Stimulated activated CD4-positive, alpha-beta T cell treated with anti-CD3 and anti-CD28 coated beads, Interleukin-12 subunit alpha, Interleukin-12 subunit beta, amount 100 ng/mL, for 48 hours (primary cell): ENCODE measurements around the gene KRTAP9-9.
"Not testable (repeated sequence)": the region's sequence is repeated elsewhere in the genome, so short reads cannot be mapped to it uniquely, and the experiment has no call there.

Experiments
- DNase-seq, 3 donors: peaks; one replicate each; pipeline ENCODE4 v3.0.0-alpha.2; 2020; ENCODE audit warnings: low read depth in 2 of 3, low spot score in 1 of 3

Gene KRTAP9-9

DNA sequence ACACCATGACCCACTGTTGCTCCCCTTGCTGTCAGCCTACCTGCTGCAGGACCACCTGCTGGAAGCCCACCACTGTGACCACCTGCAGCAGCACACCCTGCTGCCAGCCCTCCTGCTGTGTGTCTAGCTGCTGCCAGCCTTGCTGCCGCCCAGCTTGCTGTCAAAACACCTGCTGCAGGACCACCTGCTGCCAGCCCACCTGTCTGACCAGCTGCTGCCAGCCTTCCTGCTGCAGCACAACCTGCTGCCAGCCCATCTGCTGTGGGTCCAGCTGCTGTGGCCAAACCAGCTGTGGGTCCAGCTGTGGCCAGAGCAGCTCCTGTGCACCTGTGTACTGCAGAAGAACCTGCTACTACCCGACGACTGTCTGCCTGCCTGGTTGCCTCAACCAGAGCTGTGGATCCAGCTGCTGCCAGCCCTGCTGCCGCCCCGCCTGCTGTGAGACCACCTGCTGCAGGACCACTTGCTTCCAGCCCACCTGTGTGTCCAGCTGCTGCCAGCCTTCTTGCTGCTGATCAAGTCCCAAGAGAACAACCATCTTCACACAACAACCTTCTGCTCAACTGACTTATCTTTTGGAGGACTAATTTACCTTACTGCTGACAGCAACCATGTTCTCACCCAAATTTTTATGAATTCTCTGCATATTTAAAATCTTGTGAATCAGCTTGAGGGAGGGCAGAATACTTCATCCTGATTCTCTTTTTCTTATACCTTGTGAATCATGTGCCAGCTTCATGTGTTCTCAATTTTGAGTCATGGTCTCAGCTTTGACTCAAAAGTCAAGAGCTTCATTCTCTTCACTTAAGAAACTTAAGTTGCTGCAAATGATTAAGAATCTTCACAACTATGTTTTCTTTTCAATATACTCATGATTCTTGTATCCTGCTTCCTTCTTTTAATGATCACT, at the start of gene KRTAP9-9:
Gene KRTAP9-9 (plus strand): TSS at position 4 of the 910 bp plus-strand sequence.
- DNase-seq, result not testable (repeated sequence)

DNA sequence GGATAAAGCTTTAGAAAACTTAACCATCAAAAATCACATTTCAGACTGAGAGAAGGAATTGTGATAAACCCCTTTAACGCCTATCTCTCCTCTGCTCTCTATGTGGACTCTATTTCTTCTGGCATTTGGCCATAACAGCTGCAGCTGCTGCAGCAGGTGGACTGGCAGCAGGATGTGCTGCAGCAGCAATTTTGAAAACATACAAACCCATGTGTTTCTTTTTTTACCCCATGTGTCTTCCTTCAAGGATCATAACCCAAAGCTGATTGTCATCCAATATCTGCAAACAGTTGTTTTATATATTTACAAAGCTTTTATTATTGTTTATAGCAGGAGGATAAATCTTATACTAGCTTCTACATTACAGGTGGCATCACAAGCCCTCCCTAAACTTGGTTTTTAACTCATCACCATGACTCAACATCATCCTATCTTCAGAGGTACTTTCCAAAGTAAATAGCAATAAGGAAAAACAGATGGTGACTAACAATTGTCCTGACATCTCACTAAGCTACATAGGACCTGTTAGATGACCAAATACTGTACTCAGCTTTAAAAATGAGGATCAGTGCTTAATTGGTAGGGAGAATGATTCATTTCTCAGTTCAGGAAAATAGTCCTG, 43.2 kb upstream of the KRTAP9-9 start:
- no peak for DNase-seq

DNA sequence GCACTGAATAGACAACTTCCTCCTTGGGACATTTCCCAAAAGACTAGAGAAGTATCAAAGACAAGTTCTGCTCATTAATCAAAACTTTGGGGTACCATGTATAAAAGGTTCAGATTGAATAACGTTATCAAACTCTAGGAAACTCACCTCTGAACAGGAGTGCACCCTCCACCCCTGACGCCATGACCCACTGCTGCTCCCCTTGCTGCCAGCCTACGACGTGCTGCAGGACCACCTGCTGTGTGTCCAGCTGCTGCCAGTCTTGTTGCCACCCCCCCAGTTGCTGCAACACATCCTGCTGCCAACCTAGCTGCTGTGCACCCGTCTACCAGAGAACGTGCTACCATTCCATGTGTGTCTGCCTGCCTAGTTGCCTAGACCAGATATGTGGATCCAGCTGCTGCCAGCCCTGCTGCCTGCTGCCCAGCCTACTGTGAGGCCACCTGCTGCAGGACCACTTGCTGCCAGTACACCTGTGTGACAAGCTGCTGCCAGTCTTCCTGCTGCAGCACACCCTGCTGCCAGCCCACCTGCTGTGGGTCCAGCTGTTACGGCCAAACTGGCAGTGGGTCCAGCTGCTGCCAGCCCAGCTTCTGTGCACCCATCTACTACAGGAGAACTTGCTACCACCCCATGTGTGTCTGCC, 42.5 kb upstream of the KRTAP9-9 start:
- DNase-seq, result no peak

DNA sequence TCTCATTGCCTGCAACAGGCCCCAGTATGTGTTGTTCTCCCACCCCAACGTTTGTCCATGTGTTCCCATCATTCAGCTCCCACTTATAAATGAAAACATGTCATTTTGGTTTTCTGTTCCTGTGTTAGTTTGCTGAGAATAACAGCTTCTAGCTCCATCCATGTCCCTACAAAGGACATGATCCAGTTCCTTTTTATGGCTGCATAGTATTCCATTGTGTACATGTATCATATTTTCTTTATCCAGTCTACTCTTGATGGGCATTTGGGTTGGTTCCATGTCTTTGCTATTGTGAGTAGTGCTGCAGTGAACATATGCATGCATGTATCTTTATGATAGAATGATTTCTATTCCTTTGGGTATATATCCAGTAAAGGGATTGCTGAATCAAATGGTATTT, 39.5 kb upstream of the KRTAP9-9 start:
- DNase-seq, result no peak

DNA sequence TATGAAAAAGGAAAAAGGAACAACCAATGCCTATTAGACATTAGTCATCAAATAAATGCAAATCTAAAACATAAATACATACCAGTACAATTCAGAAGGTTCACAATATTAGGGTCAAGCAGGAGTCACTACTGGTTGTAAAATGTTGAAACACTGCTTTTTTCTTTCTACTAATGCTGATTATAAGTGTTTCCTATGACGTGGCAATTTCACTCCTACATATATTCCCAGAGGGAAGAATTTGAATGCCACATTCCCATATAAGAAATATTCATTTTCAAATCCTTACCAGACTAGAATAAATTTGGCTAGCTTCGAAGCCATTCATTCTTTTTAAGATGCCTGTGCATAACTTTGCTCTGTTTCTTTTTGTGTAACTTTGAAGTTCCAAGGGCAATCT, 31.4 kb upstream of the KRTAP9-9 start:
- no peak for DNase-seq

DNA sequence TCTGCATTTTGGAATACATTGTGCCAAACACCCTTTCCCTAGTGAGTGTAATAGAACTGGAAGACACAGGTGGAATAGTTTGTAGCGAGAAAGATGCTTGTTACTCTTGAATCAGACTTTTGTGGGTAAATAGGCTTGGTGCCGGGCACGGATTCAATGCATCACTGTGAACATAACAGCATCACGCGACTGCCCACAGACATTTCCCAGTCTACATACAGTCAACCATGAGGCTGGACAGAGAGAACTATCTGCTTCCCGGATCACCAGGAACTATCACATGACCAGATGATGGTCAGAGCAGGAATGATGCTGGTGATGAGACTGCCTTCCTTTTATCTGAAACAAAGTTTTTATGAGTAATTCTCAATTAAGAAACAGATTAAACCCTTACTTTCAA, 29.1 kb upstream of the KRTAP9-9 start:
- no peak for DNase-seq

DNA sequence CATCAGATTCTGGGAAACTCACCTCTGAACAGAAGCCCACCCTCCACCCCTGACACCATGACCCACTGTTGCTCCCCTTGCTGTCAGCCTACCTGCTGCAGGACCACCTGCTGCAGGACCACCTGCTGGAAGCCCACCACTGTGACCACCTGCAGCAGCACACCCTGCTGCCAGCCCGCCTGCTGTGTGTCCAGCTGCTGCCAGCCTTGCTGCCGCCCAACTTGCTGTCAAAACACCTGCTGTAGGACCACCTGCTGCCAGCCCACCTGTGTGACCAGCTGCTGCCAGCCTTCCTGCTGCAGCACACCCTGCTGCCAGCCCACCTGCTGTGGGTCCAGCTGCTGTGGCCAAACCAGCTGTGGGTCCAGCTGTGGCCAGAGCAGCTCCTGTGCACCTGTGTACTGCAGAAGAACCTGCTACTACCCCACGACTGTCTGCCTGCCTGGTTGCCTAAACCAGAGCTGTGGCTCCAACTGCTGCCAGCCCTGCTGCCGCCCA, 28.5 kb upstream of the KRTAP9-9 start, which contains the start of gene KRTAP9-2:
Gene KRTAP9-2 (plus strand): TSS at position 51 of the 498 bp plus-strand sequence. CDS start 7 bp downstream, at position 58.
- not testable (repeated sequence) for DNase-seq

DNA sequence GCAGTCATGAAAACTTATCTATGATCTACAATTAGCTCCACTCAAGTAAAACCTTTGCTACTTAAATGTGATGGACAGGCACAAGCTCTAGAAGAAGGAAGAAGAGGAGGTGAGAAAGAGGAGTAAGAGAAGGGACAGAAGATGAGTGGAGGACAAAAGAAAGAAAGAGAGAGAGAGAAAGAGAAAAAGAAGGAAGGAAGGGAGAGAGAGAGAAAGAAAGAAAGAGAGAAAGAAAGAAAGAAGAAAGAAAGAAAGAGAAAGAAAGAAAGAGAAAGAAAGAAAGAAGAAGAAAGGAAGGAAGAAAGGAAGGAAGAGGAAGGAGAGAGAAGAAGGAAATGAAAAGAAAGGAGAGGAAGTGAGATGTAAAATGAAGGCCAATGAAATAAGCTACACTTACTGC, 25.1 kb upstream of the KRTAP9-9 start:
- no peak for DNase-seq

DNA sequence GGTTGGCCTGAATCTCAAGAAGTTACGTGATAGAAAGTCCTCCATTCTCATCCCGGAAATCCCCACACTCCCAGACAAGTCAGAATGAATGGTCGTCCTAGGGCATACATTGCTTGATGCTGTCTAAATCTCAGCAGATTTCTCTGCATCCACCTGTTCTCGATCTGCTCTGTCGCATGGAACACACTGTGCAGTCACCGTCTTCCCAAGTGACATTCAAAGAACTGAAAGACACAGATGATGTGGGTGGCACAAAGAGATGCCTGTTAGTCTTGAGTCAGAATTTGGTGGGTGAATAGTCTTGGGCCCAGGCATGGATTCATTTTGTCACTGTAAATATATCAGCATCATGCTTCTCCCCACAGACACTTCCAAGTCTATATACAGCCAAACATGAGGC, 23.5 kb upstream of the KRTAP9-9 start:
- DNase-seq, result no peak

DNA sequence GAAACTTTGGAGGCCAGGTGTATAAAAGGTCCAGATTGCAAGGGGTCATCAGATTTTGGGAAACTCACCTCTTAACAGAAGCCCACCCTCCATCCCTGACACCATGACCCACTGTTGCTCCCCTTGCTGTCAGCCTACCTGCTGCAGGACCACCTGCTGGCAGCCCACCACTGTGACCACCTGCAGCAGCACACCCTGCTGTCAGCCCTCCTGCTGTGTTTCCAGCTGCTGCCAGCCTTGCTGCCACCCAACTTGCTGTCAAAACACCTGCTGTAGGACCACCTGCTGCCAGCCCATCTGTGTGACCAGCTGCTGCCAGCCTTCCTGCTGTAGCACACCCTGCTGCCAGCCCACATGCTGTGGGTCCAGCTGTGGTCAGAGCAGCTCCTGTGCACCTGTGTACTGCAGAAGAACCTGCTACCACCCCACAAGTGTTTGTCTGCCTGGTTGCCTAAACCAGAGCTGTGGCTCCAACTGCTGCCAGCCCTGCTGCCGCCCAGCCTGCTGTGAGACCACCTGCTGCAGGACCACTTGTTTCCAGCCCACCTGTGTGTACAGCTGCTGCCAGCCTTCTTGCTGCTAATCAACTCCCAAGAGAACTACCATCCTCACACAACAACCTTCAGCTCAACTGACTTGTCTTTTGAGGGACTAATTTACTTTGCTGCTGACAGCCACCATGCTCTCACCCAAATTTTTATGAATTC, 22.6 kb upstream of the KRTAP9-9 start, which contains the start of gene KRTAP9-3:
Gene KRTAP9-3 (plus strand): TSS at position 51 of the 707 bp plus-strand sequence. CDS start 53 bp downstream, at position 104.
- DNase-seq, result not testable (repeated sequence)

DNA sequence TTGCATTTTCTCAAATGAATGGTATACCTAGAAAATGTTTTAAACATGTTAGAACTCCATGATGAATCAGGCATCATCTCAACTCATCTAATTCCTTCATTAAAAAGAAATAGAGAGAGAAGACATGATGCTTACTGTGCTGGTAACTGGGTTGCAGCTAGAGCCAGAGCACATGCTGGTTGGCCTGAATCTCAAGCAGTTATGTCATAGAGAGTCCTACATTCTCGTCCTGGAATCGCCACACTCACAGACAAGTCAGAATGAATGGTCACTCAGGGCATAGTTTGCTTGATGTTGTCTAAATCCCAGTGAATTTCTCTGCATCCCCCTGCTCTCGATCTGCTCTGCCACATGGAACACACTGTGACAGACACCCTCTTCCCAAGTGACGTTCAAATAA, 18.1 kb upstream of the KRTAP9-9 start:
- not testable (repeated sequence) for DNase-seq

DNA sequence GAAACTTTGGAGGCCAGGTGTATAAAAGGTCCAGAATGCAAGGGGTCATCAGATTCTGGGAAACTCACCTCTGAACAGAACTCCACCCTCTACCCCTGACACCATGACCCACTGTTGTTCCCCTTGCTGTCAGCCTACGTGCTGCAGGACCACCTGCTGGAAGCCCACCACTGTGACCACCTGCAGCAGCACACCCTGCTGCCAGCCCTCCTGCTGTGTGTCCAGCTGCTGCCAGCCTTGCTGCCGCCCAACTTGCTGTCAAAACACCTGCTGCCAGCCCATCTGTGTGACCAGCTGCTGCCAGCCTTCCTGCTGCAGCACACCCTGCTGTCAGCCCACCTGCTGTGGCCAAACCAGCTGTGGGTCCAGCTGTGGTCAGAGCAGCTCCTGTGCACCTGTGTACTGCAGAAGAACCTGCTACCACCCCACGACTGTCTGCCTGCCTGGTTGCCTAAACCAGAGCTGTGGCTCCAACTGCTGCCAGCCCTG, 17.2 kb upstream of the KRTAP9-9 start, which contains the start of gene KRTAP9-8:
Gene KRTAP9-8 (plus strand): TSS at position 51 of the 489 bp plus-strand sequence. CDS start 53 bp downstream, at position 104.
- DNase-seq, result not testable (repeated sequence)

DNA sequence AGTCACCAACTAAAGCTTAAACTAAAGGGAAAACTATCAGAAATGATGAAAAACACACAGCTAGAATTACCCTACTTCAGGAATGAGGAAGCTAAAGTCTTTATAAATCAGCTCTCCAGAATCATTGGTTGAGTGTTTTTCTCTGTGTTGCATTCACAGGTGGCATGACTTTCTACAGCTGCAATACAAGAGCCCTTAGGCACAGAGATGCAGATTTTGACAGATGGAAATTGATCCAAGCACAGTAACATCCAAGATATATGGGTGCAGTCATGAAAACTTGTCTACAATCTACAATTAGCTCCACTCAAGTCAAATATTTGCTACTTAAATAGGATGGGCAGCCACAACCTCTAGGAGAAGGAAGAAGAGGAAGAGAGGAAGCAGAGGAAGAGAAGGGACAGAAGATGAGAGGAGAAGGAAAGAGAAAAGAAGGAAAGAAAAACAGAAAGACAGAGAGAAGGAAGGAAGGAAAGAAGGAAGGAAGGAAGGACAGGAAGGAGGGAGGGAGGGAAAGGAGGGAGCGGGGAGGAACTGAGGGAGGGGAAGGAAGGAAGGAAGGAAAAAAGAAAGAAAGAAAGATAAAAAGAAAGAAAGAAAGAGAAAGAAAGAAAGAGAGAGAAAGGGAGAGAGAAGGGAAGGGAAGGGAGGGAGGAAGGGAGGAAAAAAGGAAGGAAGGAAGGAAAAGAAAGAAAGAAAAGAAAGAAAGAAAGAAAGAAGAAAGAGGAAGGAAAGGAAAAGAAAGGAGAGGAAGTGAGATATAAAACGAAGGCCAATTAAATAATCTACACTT, 8.0 kb upstream of the KRTAP9-9 start:
- DNase-seq, result not testable (repeated sequence)

DNA sequence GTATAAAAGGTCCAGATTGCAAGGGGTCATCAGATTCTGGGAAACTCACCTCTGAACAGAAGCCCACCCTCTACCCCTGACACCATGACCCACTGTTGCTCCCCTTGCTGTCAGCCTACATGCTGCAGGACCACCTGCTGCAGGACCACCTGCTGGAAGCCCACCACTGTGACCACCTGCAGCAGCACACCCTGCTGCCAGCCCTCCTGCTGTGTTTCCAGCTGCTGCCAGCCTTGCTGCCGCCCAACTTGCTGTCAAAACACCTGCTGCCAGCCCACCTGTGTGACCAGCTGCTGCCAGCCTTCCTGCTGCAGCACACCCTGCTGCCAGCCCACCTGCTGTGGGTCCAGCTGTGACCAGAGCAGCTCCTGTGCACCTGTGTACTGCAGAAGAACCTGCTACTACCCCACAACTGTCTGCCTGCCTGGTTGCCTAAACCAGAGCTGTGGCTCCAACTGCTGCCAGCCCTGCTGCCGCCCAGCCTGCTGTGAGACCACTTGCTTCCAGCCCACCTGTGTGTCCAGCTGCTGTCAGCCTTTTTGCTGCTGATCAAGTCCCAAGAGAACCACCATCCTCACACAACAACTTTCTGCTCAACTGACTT, 5.4 kb upstream of the KRTAP9-9 start, which contains the start of gene KRTAP9-4:
Gene KRTAP9-4 (plus strand): TSS at position 51 of the 604 bp plus-strand sequence. CDS start 34 bp downstream, at position 85.
- not testable (repeated sequence) for DNase-seq

DNA sequence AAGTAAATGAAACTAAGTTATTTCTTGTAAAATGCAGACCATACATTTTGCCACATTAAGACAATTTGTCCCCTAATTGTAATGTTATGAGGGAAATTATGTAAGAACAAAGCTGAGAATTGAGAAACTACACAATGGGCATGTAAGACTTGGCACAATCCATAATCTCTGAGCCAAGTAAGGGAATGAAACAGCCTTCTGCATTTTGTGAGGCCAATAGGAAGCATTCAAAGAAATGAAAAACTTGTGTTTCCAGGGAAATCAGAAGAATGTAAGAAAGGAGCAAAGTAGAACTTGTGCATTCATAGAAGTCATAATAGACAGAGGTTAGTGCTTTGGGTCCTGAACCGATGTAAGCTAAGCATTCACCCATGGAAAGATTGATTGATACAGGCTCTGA, 3.9 kb upstream of the KRTAP9-9 start:
- no peak for DNase-seq

DNA sequence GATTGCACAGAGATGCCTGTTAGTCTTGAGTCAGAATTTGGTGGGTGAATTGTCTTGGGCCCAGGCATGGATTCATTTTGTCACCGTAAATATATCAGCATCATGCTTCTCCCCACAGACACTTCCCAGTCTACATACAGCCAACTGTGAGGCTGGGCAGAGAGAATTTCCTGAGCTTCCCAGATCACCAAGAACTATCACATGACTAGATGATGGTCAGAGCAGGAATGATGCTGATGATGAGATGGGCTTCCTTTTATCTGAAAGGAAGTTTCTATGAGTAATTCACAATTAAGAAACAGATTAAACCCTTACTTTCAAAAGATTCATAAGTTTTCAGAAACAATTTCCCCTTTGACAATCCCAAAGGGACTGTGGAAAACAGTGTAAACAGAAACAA, 323 bp upstream of the KRTAP9-9 start:
- no peak for DNase-seq

DNA sequence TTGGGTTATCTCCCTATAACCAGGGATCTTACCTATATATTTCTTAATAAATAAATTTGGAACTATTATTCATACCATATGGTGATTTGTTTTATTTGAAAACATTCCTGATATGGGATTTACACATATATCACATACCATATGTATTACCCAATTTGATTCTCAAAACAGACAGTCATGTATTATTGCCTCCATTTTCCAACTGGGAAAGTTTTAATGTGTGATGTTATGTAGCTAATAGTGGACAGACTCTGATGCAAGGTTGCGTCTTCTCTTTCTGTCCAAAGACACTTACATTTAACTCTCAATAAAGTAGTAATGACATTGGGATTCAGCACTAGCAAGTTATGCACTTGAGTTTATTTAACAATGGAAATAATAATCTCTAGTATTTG, 1.1 kb downstream of the KRTAP9-9 start:
- DNase-seq, result no peak

DNA sequence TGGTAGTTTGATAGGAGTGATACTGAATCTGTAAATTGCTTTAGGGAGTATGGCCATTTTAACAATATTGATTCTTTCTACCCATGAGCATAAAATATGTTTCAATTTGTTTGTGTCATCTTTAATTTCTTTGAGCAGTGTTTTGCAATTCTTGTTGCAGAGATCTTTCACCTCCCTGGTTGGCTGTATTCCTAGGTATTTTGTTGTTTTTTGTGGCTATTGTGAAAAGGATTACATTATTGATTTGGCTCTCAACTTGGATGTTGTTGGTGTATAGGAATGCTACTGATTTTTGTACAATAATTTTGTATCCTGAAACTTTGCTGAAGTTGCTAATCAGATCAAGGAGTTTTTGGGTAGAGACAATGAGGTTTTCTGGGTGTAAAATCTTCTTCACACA, 3.2 kb downstream of the KRTAP9-9 start:
- DNase-seq, result no peak

DNA sequence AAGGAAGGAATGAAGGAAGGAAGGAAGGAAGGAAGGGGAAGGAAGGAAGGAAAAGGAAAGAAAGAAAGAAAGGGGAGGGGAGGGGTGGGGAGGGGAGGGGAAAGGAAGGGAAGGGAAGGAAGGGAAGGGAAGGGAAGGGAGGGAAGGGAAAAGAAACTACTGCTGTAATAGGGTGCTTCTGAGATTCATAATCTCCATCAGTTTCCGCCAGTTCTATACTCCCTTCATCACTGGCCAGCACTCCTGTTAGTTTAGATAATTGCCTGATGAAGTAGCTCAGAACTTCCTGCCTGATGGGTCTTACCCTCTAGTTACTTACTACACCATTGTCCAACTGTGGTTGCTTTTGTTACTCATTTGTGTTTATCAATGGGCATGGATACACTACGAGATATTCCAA, 8.0 kb downstream of the KRTAP9-9 start:
- no peak for DNase-seq
